ENCODE results near the gene STAT3.

The STAT3 gene

GRCh38 chr17:42316755-42317154 lies 71.5 kb downstream of the STAT3 start:
- Histone ChIP-seq H3K36me3 (ENCODE audit: insufficient read depth, low read length) (peaks cover 73% of the 10 kb centered on the region), H3K27ac (ENCODE audit: low read depth, low read length) (no peak overlapping the region)

GRCh38 chr17:42315402-42316156 lies 72.7 kb downstream of the STAT3 start:
- Histone ChIP-seq H3K9ac (ENCODE audit: low read length) (no peak overlapping the region), H3K4me3 (ENCODE audit: low read depth in 1 of 2, low read length in 2 of 2) (no peak overlapping the region), H3K27ac (ENCODE audit: low read depth, low read length) (no peak overlapping the region), H3K36me3 (ENCODE audit: insufficient read depth, low read length) (peaks cover 67% of the 10 kb centered on the region), H3K9me3 (ENCODE audit: low read length) (no peaks in the 10 kb centered on the region), H3K27me3 (ENCODE audit: control insufficient read depth in 1 of 2, insufficient read depth in 2 of 2, low read length in 2 of 2) (no peaks in the 10 kb centered on the region), H3K4me1 (ENCODE audit: insufficient read depth, low read length) (peaks cover 16% of the 10 kb centered on the region)

More at GRCh38 chr17:42316755-42317154, 71.5 kb downstream of the STAT3 start:
- H3K9ac ChIP-seq (ENCODE audit: low read length) = no peak overlapping the region
- H3K27me3 ChIP-seq (ENCODE audit: control insufficient read depth in 1 of 2, insufficient read depth in 2 of 2, low read length in 2 of 2) = no peaks in the 10 kb centered on the region
- no peak overlapping the region for H3K4me3 ChIP-seq (ENCODE audit: low read depth in 1 of 2, low read length in 2 of 2)
- H3K9me3 ChIP-seq (ENCODE audit: low read length) = no peaks in the 10 kb centered on the region
- H3K4me1 ChIP-seq (ENCODE audit: insufficient read depth, low read length) = peaks cover 4% of the 10 kb centered on the region

- peaks cover 68% of the 10 kb centered on the region for H3K36me3 ChIP-seq (ENCODE audit: insufficient read depth, low read length)
- no peaks in the 10 kb centered on the region for H3K27me3 ChIP-seq (ENCODE audit: control insufficient read depth in 1 of 2, insufficient read depth in 2 of 2, low read length in 2 of 2)
- H3K9me3 ChIP-seq (ENCODE audit: low read length) = no peaks in the 10 kb centered on the region
- H3K27ac ChIP-seq (ENCODE audit: low read depth, low read length) = no peak overlapping the region
- H3K9ac ChIP-seq (ENCODE audit: low read length) = no peak overlapping the region
- H3K4me1 ChIP-seq (ENCODE audit: insufficient read depth, low read length) = peaks cover 30% of the 10 kb centered on the region
- no peak overlapping the region for H3K4me3 ChIP-seq (ENCODE audit: low read depth in 1 of 2, low read length in 2 of 2)
Observed at GRCh38 chr17:42313773-42314566, 74.3 kb downstream of the STAT3 start.

- no peak overlapping the region for H3K27ac ChIP-seq (ENCODE audit: low read depth, low read length)
- H3K9me3 ChIP-seq (ENCODE audit: low read length) = no peaks in the 10 kb centered on the region
- peaks cover 68% of the 10 kb centered on the region for H3K36me3 ChIP-seq (ENCODE audit: insufficient read depth, low read length)
- no peaks in the 10 kb centered on the region for H3K27me3 ChIP-seq (ENCODE audit: control insufficient read depth in 1 of 2, insufficient read depth in 2 of 2, low read length in 2 of 2)
- H3K4me1 ChIP-seq (ENCODE audit: insufficient read depth, low read length) = peaks cover 30% of the 10 kb centered on the region
- no peak overlapping the region for H3K9ac ChIP-seq (ENCODE audit: low read length)
- H3K4me3 ChIP-seq (ENCODE audit: low read depth in 1 of 2, low read length in 2 of 2) = no peak overlapping the region
Observed at GRCh38 chr17:42313389-42313772, 74.9 kb downstream of the STAT3 start.

GRCh38 chr17:42312285-42313130 lies 75.7 kb downstream of the STAT3 start:
- Histone ChIP-seq H3K27me3 (ENCODE audit: control insufficient read depth in 1 of 2, insufficient read depth in 2 of 2, low read length in 2 of 2) (no peaks in the 10 kb centered on the region), H3K27ac (ENCODE audit: low read depth, low read length) (peak overlapping the region; percentile 92), H3K9me3 (ENCODE audit: low read length) (no peaks in the 10 kb centered on the region), H3K4me1 (ENCODE audit: insufficient read depth, low read length) (peaks cover 30% of the 10 kb centered on the region), H3K36me3 (ENCODE audit: insufficient read depth, low read length) (peaks cover 70% of the 10 kb centered on the region), H3K4me3 (ENCODE audit: low read depth in 1 of 2, low read length in 2 of 2) (peak overlapping the region; percentile 51 to 53), H3K9ac (ENCODE audit: low read length) (no peak overlapping the region)

- Histone ChIP-seq H3K4me3 (ENCODE audit: low read depth in 1 of 2, low read length in 2 of 2) (peak overlapping the region; percentile 20 to 53), H3K27ac (ENCODE audit: low read depth, low read length) (peak overlapping the region; percentile 92), H3K27me3 (ENCODE audit: control insufficient read depth in 1 of 2, insufficient read depth in 2 of 2, low read length in 2 of 2) (no peaks in the 10 kb centered on the region)
Observed at GRCh38 chr17:42312035-42312284, 76.3 kb downstream of the STAT3 start.

GRCh38 chr17:42311240-42312034 lies 76.8 kb downstream of the STAT3 start:
- Histone ChIP-seq H3K9ac (ENCODE audit: low read length) (peak overlapping the region; percentile 74), H3K9me3 (ENCODE audit: low read length) (no peaks in the 10 kb centered on the region), H3K4me3 (ENCODE audit: low read depth in 1 of 2, low read length in 2 of 2) (peak overlapping the region in 1 of 2 donors; percentile 53), H3K36me3 (ENCODE audit: insufficient read depth, low read length) (peaks cover 68% of the 10 kb centered on the region), H3K4me1 (ENCODE audit: insufficient read depth, low read length) (peaks cover 30% of the 10 kb centered on the region), H3K27me3 (ENCODE audit: control insufficient read depth in 1 of 2, insufficient read depth in 2 of 2, low read length in 2 of 2) (no peaks in the 10 kb centered on the region), H3K27ac (ENCODE audit: low read depth, low read length) (peak overlapping the region; percentile 92)

More at GRCh38 chr17:42312035-42312284, 76.3 kb downstream of the STAT3 start:
- no peaks in the 10 kb centered on the region for H3K9me3 ChIP-seq (ENCODE audit: low read length)
- H3K9ac ChIP-seq (ENCODE audit: low read length) = peak overlapping the region; percentile 74
- peaks cover 70% of the 10 kb centered on the region for H3K36me3 ChIP-seq (ENCODE audit: insufficient read depth, low read length)
- peaks cover 30% of the 10 kb centered on the region for H3K4me1 ChIP-seq (ENCODE audit: insufficient read depth, low read length)

- H3K4me3 ChIP-seq (ENCODE audit: low read depth in 1 of 2, low read length in 2 of 2) = peak overlapping the region in 1 of 2 donors; percentile 13
- no peaks in the 10 kb centered on the region for H3K27me3 ChIP-seq (ENCODE audit: control insufficient read depth in 1 of 2, insufficient read depth in 2 of 2, low read length in 2 of 2)
- peak overlapping the region; percentile 92 for H3K27ac ChIP-seq (ENCODE audit: low read depth, low read length)
- no peaks in the 10 kb centered on the region for H3K9me3 ChIP-seq (ENCODE audit: low read length)
- peaks cover 64% of the 10 kb centered on the region for H3K36me3 ChIP-seq (ENCODE audit: insufficient read depth, low read length)
- peak overlapping the region; percentile 40 for H3K9ac ChIP-seq (ENCODE audit: low read length)
- peaks cover 30% of the 10 kb centered on the region for H3K4me1 ChIP-seq (ENCODE audit: insufficient read depth, low read length)
Observed at GRCh38 chr17:42310787-42311215, 77.4 kb downstream of the STAT3 start.

- Histone ChIP-seq H3K27ac (ENCODE audit: low read depth, low read length) (peak overlapping the region; percentile 92), H3K36me3 (ENCODE audit: insufficient read depth, low read length) (peaks cover 58% of the 10 kb centered on the region), H3K9ac (ENCODE audit: low read length) (no peak overlapping the region), H3K9me3 (ENCODE audit: low read length) (no peaks in the 10 kb centered on the region), H3K4me1 (ENCODE audit: insufficient read depth, low read length) (peaks cover 30% of the 10 kb centered on the region), H3K4me3 (ENCODE audit: low read depth in 1 of 2, low read length in 2 of 2) (no peak overlapping the region), H3K27me3 (ENCODE audit: control insufficient read depth in 1 of 2, insufficient read depth in 2 of 2, low read length in 2 of 2) (no peaks in the 10 kb centered on the region)
Observed at GRCh38 chr17:42309986-42310786, 78.1 kb downstream of the STAT3 start.

- Histone ChIP-seq H3K27ac (ENCODE audit: low read depth, low read length) (peak overlapping the region; percentile 70), H3K36me3 (ENCODE audit: insufficient read depth, low read length) (peaks cover 50% of the 10 kb centered on the region), H3K9me3 (ENCODE audit: low read length) (no peaks in the 10 kb centered on the region), H3K9ac (ENCODE audit: low read length) (no peak overlapping the region), H3K27me3 (ENCODE audit: control insufficient read depth in 1 of 2, insufficient read depth in 2 of 2, low read length in 2 of 2) (no peaks in the 10 kb centered on the region), H3K4me1 (ENCODE audit: insufficient read depth, low read length) (peaks cover 30% of the 10 kb centered on the region), H3K4me3 (ENCODE audit: low read depth in 1 of 2, low read length in 2 of 2) (no peak overlapping the region)
Observed at GRCh38 chr17:42309142-42309541, 79.1 kb downstream of the STAT3 start.
